ENCODE measurements around the gene MINK1.

The MINK1 gene

GRCh38 chr17:4833178-4833940, at the start of gene MINK1:
Gene MINK1 (plus strand): TSS chr17:4833340. CDS start chr17:4833584, 244 bp downstream.
- DNase-seq: peak; percentile 74

GRCh38 chr17:4785311-4786105, 47.6 kb upstream of the MINK1 start:
- DNase-seq: no peak

DNA sequence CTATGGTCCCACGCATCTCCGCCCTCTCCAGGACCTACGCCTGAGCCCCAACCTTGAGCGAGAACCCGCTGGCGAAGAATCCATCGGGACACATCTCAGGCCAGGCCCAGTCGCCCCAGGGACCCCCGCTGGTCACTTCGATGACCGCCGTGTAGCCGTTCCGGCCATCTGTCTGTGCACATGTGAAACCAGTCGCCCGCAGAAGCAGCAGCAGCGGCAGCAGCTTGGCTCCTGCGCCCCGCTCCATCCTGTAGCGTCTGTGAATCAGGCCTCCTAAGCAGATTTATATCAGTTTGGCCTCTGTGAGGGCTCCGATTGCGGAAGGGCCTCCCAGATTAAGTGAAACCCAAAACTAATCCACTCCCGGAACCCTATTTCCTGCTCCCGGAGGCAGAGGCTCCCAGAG, 47.0 kb upstream of the MINK1 start, which contains the start of gene VMO1:
TSS of gene VMO1 (minus strand) at position 259 of the 406 bp plus-strand sequence. CDS start at position 247, 12 bp downstream.
- DNase-seq: no peak

DNA sequence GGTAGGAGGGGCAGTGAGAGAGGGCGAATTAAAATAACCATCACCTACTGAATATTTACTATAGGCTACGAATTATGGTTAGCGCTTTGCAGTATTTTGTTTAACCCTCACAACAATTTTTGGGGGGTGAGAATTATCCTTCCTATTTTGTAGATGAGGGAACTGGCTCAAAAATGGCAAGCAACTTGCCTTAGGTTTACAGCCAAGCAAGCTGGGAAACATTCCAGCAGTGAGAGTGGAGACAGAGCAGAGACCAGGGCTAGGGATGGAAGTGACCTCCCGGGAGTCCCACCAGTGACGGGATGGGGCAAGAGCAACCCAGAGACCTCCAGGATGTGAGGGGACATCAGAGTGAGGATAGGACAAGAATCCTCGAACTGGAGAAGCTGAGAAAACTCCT, 46.6 kb upstream of the MINK1 start:
- no peak for DNase-seq

- DNase-seq: no peak
Measured at GRCh38 chr17:4788159-4788806, 44.9 kb upstream of the MINK1 start.

- DNase-seq: no peak
Measured at GRCh38 chr17:4788807-4789700, 44.1 kb upstream of the MINK1 start, which contains the start of gene GLTPD2. Gene GLTPD2 (plus strand): TSS chr17:4788964. CDS start chr17:4789012, 48 bp downstream.

GRCh38 chr17:4789701-4789950, 43.5 kb upstream of the MINK1 start:
- DNase-seq: peak; percentile 17

DNA sequence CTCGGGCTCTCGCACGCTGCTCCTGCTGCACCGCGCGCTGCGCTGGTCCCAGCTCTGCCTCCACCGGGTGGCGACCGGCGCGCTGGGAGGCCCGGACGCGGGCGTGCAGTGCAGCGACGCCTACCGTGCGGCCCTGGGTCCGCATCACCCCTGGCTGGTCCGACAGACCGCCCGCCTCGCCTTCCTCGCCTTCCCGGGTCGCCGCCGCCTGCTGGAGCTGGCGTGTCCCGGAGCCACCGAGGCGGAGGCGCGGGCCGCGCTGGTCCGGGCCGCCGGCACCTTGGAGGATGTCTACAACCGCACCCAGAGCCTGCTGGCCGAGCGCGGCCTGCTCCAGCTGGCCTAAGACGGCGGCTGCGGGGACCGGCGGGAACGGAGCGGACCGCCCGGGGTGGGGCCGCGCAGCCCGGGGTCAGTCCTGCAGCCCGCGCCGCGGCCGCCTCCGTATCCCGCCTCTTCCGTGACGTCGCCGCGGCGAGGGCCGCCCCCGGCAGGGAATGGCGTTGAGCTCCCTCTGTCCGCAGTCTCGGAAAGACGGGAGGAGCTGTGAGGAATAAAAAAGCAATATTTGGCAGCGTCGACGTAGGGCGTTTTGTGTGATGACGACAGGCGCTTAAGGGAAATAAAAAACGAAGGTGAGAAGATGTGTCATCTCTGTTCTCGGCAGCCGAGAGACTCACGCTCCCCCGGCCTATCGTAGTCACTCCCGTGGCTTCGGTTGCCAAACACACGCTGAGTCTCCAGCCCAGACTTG, 43.0 kb upstream of the MINK1 start:
- peak; percentile 54 for DNase-seq

- DNase-seq: no peak
Measured at GRCh38 chr17:4790705-4791088, 42.4 kb upstream of the MINK1 start.

DNA sequence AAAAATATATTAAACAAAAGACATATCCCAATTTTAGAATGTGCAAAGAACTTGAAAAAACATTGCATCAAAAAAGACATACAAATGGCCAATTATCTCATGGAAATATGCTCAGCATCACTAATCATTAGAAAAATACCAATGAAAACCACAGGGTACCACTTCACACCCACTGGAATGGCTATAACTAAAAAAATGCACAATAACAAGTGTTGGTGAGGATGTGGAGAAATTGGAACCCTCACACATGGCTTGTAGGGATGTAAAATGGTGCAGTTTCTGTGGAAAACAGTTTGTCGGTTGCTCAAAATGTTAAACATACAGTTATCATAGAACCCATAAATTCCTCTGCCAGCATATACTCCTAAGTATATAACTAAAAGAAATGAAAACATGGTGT, 38.0 kb upstream of the MINK1 start:
- DNase-seq: no peak

- DNase-seq: no peak
Measured at GRCh38 chr17:4796552-4796920, 36.6 kb upstream of the MINK1 start.

DNA sequence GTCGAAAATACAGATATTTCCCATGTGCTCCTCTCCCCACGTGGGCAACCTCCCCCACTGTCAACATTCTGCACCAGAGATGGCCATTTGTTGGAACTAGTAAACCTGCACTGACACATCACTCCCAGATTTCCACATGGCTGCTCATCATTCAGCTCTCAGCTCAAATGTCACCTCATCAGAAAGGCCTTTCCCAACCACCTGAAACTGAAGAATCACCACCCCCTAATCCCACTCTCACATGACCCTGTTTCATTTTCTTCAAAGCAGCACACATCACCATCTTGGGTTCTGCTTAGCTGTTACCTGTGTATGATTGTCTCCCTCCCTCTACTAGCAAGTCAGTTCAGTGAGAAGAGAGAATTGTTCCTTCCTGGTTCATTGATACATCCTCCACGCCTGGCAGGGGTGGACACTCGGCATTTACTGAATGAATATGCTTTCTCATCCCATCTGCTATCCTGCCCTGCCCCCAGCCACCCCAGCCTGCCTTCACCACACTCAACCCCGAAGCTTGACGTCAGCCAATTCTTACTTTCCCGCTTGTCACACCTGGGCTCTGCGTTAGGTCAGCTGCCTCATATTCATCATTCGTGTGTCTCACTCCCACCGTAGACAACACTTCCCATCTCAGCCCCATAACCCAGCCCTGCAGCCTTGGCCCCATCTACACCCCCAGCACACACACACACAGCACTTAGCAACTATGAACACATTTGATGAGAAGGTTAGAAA, 32.5 kb upstream of the MINK1 start:
- DNase-seq: no peak

DNA sequence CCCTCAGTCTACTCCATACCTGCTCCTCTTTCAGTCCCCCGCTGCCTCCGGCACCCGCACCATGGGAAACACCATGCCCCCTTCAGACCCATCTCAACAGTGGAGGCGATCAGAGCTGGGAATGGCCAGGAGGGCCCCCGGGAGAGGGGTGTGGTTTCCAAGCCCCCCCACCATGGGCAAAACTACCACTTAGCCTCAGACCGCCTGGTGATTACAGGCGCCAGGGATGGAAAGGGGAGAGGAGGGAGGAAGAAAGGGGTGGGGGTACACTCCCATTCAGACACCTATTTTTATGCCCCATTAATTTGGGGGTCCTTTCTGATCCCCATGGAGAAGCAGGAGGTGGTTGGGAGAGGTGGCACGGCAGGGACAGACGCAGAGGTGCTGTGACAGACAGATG, 30.9 kb upstream of the MINK1 start, which contains the start of gene C17orf114:
TSS of gene C17orf114 (minus strand) at position 101 of the 400 bp plus-strand sequence.
- no peak for DNase-seq

GRCh38 chr17:4806456-4806776, 26.7 kb upstream of the MINK1 start:
- DNase-seq: peak; percentile 40

- DNase-seq: peak; percentile 56
Measured at GRCh38 chr17:4806777-4807604, 26.1 kb upstream of the MINK1 start, which contains the start of gene PLD2. Gene PLD2 (plus strand): TSS chr17:4807152. CDS start chr17:4807773, 621 bp downstream.

DNA sequence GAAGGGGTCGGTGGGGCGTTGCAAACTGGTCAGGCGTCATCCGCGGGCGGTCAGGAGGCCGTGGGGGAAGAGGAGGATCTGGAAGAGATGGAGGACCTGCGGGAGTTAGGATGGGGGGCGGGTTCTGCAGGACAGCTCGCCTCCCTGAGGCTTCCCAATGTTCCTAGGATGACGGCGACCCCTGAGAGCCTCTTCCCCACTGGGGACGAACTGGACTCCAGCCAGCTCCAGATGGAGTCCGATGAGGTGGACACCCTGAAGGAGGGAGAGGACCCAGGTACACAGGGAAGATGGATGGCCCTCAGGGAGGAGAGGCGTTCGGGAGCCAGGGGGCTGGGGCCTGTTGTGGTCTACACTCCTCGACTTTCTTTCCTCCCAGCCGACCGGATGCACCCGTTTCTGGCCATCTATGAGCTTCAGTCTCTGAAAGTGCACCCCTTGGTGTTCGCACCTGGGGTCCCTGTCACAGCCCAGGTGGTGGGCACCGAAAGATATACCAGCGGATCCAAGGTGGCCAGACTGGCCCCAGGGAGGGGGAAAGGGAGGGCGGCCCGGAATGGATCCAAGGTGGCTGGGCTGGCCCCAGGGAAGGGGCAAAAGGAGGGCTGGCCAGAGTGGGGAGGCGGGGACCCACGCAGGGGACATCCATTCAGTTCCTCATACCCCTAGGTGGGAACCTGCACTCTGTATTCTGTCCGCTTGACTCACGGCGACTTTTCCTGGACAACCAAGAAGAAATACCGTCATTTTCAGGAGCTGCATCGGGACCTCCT, 25.3 kb upstream of the MINK1 start:
- DNase-seq: no peak

DNA sequence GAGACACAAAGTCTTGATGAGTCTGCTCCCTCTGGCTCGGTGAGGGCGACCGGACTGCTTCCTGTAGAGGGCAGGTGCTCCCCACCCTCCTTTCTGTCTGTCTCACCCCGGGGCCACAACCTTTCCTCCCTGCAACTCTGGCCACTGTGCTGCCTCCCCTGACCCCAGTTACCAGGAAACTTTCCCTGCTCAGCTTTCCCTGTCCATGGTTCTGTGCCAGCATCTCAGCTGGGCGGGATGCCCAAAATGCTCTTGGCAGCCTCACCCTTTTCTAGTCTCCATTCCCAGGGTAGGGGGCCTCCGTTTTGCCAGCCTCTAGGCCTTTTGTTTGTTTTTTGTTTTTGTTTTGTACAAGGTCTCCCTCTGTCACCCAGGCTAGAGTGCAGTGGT, 24.8 kb upstream of the MINK1 start:
- DNase-seq: no peak

- DNase-seq: no peak
Measured at GRCh38 chr17:4810696-4811290, 22.3 kb upstream of the MINK1 start.

- DNase-seq: no peak
Measured at GRCh38 chr17:4811471-4811870, 21.7 kb upstream of the MINK1 start.
